ELR (cell line): Measurements from ENCODE around the gene REELD1.

Experiments used
- DNase-seq: peaks from one replicate; pipeline ENCODE4 v3.0.0-alpha.2; 2015; ENCODE audit warnings: low read depth

REELD1 gene

DNA sequence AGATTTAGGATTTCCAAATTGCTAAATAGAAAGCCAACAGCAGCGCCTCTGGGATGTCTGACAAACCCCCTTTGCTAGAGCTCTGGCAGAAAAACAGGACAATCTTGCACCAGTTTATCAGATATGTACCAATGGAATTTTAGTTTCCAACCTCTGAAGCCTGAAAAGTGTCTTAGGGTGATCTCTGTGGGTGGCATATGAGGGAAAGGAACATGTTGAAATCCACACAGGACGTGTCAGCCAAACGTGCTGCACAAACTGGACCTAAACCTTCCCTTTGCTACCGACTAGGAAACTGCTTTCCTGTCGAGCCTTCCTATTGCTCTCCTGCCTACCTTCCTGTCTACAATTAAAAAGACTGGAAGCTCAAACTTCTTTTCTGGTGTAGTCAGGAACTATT lies 53.5 kb downstream of the REELD1 start:
- no peak for DNase-seq

DNA sequence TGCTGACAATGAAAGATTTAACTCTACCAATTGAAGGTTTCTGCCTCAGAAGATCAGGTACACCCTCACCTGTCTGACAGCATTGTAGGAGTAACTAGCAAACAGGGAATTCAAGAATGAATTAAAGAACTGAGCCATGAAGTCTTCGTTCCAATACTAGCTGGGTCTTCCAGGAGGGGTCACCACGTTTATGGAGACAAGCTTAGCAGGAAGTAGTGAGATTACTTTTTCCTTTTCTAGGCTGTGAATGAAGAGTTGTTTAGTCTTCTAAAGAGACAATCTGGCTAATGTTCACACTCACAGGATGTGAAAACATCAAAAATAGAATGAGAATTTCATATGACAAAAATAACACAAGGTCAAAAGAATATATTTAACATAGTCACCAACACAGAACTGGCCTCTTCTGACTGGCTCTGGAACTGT lies 54.9 kb downstream of the REELD1 start:
- no peak for DNase-seq

DNA sequence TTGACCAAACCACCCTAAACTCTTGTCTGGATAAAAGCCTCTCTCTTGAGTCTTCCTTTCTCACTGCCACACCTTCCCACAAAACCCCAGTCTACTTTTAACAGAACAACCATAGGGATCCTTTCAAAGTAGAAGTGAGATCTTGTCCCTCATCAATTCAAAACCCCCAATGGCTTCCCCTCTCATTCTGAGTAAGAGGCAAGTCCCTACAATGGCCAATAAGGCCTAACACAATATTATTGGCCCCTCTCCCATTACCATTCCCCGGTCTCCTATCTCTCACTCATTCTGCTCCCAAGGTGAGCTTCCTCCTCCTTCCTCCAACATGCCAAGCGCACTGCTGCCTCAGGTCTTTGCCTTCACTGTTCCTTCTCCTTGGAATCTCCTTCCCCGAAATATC lies 57.1 kb downstream of the REELD1 start:
- DNase-seq = no peak

DNA sequence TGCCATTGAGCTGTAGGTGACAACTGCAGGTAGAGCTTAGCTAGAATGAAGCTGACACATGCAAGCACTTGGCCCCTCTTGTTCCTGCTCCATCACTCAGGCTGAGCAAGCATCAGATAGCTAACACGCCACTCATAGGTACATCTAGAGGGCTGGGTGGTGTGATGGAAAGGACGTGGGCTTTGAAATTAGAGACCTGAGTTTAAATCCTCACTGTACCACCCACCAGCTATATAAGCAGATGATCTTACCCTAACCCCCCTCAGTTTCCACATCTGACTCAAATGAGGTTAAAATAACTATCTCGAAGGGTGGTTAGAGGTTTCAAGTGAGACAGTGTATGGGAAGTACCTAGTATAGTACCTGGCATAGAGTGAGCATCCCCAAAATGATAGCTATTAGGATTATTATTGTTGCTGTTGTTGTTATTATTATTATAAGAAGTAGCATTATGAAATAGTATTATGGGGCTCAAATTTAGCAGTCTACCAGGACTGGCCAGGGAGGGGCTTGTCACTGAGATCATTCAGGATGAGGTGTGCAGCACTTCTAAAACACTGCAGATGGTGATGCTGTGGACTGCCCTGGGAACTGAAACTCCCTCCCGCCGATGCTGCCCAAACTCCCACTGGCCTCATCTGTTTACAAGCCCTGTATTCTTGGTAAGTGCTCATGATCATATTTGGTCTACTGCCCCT lies 59.0 kb downstream of the REELD1 start:
- DNase-seq = no peak

DNA sequence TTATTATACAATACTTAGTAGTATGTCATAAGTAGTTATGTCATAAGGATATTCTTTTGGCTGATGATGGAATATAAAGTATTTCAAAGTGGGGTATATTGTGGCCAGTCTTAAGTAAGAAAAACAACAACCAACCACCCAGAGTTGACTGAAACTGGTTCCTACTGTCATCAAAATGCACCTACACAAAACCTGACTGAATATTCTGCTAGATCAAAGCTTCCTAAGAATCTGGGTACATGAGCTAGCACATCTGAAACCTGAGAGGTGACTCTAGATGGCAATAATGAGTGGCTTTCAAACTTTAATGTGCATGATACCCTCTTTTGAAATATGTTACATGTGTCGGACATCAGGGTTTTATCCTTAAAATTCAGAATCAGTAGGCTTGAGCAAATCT lies 60.4 kb downstream of the REELD1 start:
- no peak for DNase-seq

DNA sequence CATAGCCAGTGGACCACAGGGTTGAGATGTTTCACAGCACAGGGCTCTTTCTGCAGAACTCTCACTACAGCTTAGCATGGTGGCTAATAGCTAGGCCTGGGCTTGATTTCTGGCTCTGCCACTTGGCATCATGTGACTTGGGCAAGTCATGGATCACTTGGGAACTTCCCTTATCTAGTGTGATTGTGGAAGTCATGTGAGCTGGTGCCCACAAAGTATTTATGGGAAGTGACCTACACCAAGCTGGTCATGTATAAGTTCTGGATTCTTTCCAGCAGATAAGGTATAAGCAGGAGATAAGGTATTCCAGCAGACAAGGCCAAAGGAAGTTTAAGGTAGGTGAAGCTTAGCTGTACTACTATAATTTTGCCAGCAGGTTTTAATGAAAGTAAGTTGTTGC lies 61.0 kb downstream of the REELD1 start:
- no peak for DNase-seq

DNA sequence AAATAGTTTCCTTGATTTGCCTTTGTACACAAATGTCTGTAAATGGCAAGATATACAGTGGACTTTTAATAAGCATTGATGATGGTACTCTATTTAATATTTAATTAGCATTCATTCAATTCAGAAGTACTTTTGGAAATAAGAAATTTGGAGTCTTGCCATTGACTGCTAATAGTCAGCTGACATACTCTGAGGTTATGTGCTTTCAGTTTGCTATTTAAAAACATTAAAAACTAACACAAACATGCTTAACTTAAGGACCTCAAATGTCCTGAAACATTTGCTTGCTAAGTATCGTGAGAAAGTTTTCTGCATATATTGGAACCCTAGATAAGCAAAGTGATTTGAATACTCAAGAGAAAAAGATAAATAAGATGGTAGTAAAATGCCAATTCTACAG lies 64.6 kb downstream of the REELD1 start:
- no peak for DNase-seq
